IPS-18a (cell line): ENCODE measurements around the gene PCBD2.
"Not testable (repeated sequence)": the region's sequence is repeated elsewhere in the genome, so short reads cannot be mapped to it uniquely, and the experiment has no call there.

Experiments
- H3K27ac ChIP-seq: one replicate; pipeline ENCODE4 v1.5.1; 2013; ENCODE audit warnings: low read length
- H3K27me3 ChIP-seq: one replicate; pipeline ENCODE4 v1.6.1; 2013; ENCODE audit warnings: mild to moderate bottlenecking, low read length; ENCODE audit not compliant: control insufficient read depth, insufficient read depth
- H3K36me3 ChIP-seq: one replicate; pipeline ENCODE4 v1.6.1; 2013; ENCODE audit warnings: low read depth, low read length; ENCODE audit not compliant: control insufficient read depth
- H3K4me1 ChIP-seq: one replicate; pipeline ENCODE4 v1.6.1; 2013; ENCODE audit warnings: low read depth, low read length; ENCODE audit not compliant: control insufficient read depth
- H3K4me3 ChIP-seq: one replicate; pipeline ENCODE4 v1.5.1; 2013; ENCODE audit warnings: low read length
- H3K9ac ChIP-seq: one replicate; pipeline ENCODE4 v1.6.1; 2013; ENCODE audit warnings: mild to moderate bottlenecking, low read length, moderate library complexity
- H3K9me3 ChIP-seq: one replicate; pipeline ENCODE4 v1.6.1; 2013; ENCODE audit warnings: low read depth, low read length; ENCODE audit not compliant: control insufficient read depth

The PCBD2 gene

GRCh38 chr5:134993161-134993560 is 88.2 kb downstream of the PCBD2 start:
- no peaks in the 10 kb centered on the region for H3K36me3 ChIP-seq
- no peaks in the 10 kb centered on the region for H3K9me3 ChIP-seq
- H3K27ac ChIP-seq: no peak overlapping the region
- peaks cover 11% of the 10 kb centered on the region for H3K4me1 ChIP-seq
- no peaks in the 10 kb centered on the region for H3K27me3 ChIP-seq
- no peak overlapping the region for H3K4me3 ChIP-seq
- H3K9ac ChIP-seq: no peak overlapping the region

DNA sequence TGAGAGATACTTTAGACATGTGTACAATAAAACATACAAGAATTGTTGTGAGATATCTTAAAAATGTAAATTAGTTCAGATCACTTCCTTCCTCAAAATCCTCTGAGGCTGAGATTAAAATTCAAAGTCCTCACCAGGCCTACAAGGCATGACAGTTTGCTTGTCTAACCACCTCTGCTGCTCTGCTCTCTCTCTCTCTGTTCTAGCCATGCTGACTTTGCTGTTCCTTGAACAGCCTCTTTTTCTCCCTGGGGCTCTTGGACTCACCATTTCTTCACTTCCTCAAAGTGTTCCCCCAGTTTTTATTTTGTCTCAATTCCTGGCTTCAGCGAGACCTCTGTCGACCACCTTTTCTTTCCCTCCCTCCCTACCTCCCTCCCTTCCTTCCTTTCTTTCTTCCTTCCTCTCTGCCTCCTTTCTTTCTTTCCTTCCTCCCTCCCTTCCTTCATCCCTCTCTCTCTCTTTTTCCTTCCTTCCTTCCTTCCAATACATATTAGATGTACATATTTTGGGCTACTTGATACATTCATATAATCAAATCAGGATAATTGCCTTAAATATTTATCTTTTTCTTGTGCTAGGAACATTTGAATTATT is 89.7 kb downstream of the PCBD2 start:
- peaks cover 10% of the 10 kb centered on the region for H3K4me1 ChIP-seq
- no peaks in the 10 kb centered on the region for H3K9me3 ChIP-seq
- H3K36me3 ChIP-seq: no peaks in the 10 kb centered on the region
- no peak overlapping the region for H3K4me3 ChIP-seq
- H3K9ac ChIP-seq: no peak overlapping the region
- H3K27me3 ChIP-seq: no peaks in the 10 kb centered on the region
- H3K27ac ChIP-seq: no peak overlapping the region

GRCh38 chr5:134995850-134996402 is 91.0 kb downstream of the PCBD2 start:
- Histone ChIP-seq H3K27me3 (no peaks in the 10 kb centered on the region), H3K4me1 (no peaks in the 10 kb centered on the region), H3K36me3 (no peaks in the 10 kb centered on the region), H3K4me3 (no peak overlapping the region), H3K9me3 (no peaks in the 10 kb centered on the region), H3K9ac (no peak overlapping the region), H3K27ac (no peak overlapping the region)

- no peaks in the 10 kb centered on the region for H3K9me3 ChIP-seq
- H3K4me1 ChIP-seq: no peaks in the 10 kb centered on the region
- no peaks in the 10 kb centered on the region for H3K27me3 ChIP-seq
- H3K9ac ChIP-seq: no peak overlapping the region
- H3K36me3 ChIP-seq: no peaks in the 10 kb centered on the region
- no peak overlapping the region for H3K27ac ChIP-seq
- no peak overlapping the region for H3K4me3 ChIP-seq
Measured at GRCh38 chr5:134997015-134997414, 92.1 kb downstream of the PCBD2 start.

GRCh38 chr5:134998068-134998467 is 93.1 kb downstream of the PCBD2 start:
- not testable (repeated sequence) for H3K36me3 ChIP-seq, H3K4me1 ChIP-seq

DNA sequence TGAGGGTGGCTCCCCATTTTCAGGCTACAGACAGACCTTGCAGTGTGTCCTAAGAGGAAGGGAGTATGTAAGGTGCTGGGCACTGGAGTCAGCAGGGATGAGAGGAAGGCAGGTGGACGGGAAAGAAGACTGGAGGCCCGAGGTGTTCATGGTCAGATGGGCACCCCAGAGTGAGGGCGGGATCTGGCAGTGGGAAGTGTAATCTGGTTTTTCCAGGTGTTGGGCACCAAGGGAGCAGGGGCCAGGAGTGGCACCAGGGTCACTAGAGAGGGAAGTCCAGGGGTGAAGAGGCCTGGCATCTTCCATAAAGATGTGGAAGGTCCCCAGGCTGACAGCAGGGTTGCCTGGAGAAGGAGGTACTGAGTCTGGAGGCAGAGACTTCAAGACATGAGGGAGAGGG is 99.4 kb downstream of the PCBD2 start:
- Histone ChIP-seq H3K9ac (no peak overlapping the region), H3K9me3 (no peaks in the 10 kb centered on the region), H3K36me3 (no peaks in the 10 kb centered on the region), H3K4me1 (no peaks in the 10 kb centered on the region), H3K27ac (no peak overlapping the region), H3K27me3 (no peaks in the 10 kb centered on the region), H3K4me3 (no peak overlapping the region)

More at GRCh38 chr5:134998068-134998467, 93.1 kb downstream of the PCBD2 start:
- not testable (repeated sequence) for H3K27ac ChIP-seq, H3K9ac ChIP-seq, H3K4me3 ChIP-seq, H3K9me3 ChIP-seq, H3K27me3 ChIP-seq

DNA sequence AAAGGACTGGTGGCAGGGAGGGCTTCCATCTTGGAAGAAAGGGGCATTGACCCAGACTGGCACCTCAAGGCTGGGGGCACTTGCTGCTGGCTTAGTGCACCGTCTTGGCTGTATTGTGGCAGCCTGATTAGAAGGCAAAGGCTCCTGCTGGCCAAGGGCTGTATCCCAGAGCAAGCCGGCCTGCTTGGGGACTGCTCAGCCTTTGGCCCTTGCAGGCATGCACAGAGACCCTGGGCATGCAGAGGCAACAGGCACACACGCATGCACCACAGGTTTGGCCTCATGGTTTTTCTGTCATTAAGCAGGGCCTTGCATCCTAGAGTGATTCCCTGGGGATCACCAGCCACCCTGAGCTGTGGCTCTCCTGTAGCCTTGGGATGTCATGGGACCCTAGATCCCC is 100.1 kb downstream of the PCBD2 start:
- Histone ChIP-seq H3K9ac (no peak overlapping the region), H3K36me3 (no peaks in the 10 kb centered on the region), H3K27me3 (no peaks in the 10 kb centered on the region), H3K4me3 (no peak overlapping the region), H3K4me1 (no peaks in the 10 kb centered on the region), H3K27ac (no peak overlapping the region), H3K9me3 (no peaks in the 10 kb centered on the region)

DNA sequence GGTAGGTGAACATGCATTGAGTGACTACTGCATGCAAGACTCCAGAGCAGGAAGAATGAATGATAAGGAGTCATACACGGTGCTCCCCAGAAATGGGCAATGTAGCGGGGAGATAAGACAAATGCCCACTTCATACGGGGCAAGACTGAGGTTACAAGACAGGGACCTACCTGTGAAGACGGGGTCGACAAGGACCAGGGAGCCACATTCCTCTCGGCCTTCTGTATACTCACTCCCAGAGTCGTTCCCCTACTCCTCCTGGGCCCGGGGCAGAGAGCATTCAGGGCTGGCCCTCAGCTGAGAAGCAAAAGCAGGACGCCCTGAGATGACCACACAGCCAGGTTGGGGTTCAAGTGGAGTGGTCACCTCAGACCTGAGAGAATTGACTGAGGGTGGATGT is 102.4 kb downstream of the PCBD2 start:
- Histone ChIP-seq H3K27me3 (no peaks in the 10 kb centered on the region), H3K4me3 (no peak overlapping the region), H3K9me3 (no peaks in the 10 kb centered on the region), H3K4me1 (no peaks in the 10 kb centered on the region), H3K36me3 (no peaks in the 10 kb centered on the region), H3K27ac (no peak overlapping the region), H3K9ac (no peak overlapping the region)

DNA sequence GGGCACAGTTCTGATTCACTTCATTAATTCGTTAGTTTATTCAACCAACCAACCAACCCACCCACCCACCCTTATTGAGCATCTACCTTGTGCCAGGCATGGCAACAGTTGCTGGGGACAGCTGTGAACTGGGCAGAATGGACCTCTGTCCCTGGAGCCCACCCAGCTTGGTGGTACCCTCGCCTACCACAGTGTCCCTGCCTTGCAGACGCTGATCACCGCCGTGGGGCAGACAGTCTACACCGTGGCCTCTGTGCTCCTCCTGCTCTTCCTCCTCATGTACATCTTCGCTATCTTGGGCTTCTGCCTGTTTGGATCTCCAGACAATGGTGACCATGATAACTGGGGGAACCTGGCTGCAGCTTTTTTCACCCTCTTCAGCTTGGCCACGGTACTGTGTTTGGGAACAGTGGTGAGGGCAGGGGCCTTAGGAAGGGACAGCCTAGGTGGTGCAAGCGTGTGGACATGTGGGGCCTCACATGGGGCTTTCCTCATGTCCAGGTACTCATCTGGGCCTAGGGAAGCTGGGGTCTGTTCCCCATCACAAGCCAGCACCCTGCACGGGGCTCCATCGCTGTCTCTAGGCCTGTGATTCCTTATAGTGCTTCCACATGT is 102.9 kb downstream of the PCBD2 start:
- no peaks in the 10 kb centered on the region for H3K36me3 ChIP-seq
- H3K4me3 ChIP-seq: no peak overlapping the region
- H3K4me1 ChIP-seq: no peaks in the 10 kb centered on the region

GRCh38 chr5:135008556-135008955 is 103.6 kb downstream of the PCBD2 start:
- Histone ChIP-seq H3K27ac (no peak overlapping the region), H3K4me1 (no peaks in the 10 kb centered on the region)

More for the DNA sequence above, 102.9 kb downstream of the PCBD2 start:
- Histone ChIP-seq H3K27me3 (no peaks in the 10 kb centered on the region), H3K27ac (no peak overlapping the region), H3K9ac (no peak overlapping the region), H3K9me3 (no peaks in the 10 kb centered on the region)

GRCh38 chr5:135008981-135009735 is 104.2 kb downstream of the PCBD2 start:
- H3K9ac ChIP-seq: no peak overlapping the region
- no peaks in the 10 kb centered on the region for H3K36me3 ChIP-seq
- no peaks in the 10 kb centered on the region for H3K9me3 ChIP-seq
- no peak overlapping the region for H3K27ac ChIP-seq
- no peak overlapping the region for H3K4me3 ChIP-seq
- no peaks in the 10 kb centered on the region for H3K4me1 ChIP-seq
- no peaks in the 10 kb centered on the region for H3K27me3 ChIP-seq

More at GRCh38 chr5:135008556-135008955, 103.6 kb downstream of the PCBD2 start:
- Histone ChIP-seq H3K4me3 (no peak overlapping the region), H3K9ac (no peak overlapping the region), H3K36me3 (no peaks in the 10 kb centered on the region), H3K27me3 (no peaks in the 10 kb centered on the region), H3K9me3 (no peaks in the 10 kb centered on the region)
